Stimulated activated CD8-positive, alpha-beta memory T cell treated with anti-CD3 and anti-CD28 coated beads, Interleukin-4, amount 100 ng/mL, for 24 hours (primary cell): ENCODE measurements around the gene RNU11.
"Not testable (repeated sequence)": the region's sequence is repeated elsewhere in the genome, so short reads cannot be mapped to it uniquely, and the experiment has no call there.

Experiments
- DNase-seq: peaks from one replicate; pipeline ENCODE4 v3.0.0-alpha.2; 2020; ENCODE audit warnings: low read depth

The RNU11 gene

DNA sequence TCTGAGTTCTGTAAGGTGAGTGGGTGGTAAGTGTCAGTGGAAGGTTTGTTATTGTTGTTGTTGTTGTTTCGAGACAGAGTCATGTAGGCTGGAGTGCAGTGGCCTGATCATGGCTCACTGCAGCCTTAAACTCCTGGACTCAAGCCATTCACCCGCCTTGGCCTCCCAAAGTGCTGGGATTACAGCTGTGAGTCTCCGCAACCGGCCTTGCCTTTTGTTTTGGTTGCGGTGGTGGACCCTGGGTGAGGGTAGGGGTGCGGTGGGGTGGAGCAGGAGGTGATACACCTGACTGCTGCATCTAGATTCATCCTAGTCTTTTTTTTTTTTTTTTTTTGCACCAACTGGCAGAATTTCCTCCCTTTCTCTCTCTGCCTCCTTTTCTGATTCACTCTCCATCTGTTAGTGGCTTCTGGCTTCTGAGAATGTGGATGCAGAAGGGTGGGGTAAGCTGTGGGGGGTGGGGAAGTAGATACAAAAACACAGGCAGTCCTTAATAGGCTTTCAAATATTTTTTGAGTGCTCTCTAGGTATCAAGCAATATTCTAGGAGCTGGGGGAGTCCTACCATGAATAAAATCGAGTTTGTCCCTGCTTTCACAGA lies 15.6 kb downstream of the RNU11 start:
- no peak for DNase-seq

DNA sequence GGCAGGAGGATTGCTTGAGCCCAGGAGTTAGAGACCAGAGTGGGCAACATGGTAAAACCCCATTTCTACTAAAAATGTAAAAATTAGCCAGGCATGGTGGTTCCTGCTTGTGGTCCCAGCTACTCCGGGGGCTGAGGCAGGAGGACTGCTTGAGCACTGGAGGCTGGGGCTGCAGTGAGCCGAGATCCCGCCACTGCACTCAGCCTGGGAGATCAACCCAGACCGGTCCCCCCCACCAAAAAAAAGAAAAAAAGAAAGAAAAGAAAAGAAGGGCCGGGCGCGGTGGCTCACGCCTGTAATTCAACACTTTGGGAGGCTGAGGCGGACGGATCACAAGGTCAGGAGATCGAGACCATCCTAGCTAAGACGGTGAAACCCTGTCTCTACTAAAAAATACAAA lies 18.4 kb downstream of the RNU11 start:
- DNase-seq: no peak

DNA sequence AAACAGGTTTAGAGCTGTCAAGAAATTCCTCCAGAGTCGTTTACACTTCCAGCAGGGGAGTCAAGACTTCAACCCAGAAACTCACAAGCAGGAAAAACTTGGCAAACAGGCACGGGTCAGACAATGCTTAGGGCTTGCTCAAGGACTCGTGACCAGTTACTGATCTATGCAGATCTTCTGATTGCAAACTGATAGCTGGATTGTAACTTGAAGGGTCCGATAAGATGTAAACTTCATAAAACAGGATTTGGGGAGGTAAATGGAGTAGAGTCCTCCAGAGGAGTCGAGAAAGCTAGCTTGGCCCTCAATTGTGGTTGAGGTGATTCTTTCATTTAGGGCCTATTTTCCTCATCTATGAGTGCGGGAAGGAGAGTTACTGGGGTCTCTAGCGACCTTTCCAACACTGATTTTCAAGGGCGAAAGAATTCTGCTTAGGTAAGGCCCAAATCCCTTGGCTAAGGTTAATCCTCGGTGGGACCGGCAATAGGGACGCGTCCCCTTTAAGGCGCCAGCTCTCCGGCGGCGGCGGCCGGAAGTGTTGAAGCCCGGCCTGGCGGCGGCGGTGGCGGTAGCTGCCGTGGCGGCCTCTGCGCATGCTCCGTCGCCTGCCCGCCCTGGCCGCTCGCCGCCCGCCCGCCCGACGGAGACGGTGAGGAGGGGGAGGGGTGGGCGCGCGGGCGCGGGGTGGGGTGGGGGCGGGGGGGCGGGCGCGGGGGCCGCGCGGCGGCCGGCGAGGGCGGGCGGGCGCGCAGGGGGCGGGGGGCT lies 20.0 kb downstream of the RNU11 start, which contains the start of gene GMEB1:
Gene GMEB1 (plus strand): TSS at position 594 of the 765 bp plus-strand sequence. CDS start 14,829 bp downstream, outside the sequence.
- peak; percentile 79 for DNase-seq

DNA sequence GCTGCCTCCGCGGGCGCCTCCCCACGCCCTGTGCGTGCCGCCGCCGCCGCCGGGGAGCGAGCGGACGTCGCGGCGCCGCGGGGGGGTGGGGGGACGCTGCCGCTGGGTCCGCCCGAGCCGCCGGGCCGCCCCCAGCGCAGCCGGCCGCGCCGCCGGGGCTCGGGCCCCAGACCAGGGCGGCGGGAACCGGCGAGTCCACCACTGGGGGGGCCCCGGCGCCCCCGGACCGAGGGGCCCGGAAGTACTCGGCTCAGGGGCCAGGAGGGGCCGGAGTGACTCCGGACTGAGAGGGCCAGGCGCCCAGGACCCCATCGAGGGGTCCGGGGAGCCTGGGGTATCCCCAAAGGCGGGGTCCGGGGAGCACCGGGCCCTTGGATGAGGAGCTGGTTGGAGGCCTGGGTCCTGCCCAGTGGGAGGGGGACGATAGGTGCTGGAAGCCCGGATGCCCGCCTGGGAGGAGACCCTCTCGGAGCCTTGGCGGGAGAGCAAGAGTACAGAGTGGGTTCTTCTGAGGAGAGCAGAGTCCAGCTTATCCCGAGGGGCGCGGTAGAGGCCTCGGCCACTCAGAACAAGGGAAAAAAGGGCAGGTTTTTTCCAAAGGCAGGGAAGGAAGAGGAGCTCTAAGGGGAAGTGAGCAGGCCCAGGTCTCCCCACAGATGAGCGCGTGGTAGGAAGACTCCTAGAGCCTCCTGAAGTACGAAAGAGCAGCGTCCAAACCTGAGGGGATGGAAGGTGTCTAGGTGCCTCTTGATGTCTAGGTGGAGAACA lies 20.7 kb downstream of the RNU11 start:
- peak; percentile 63 for DNase-seq

DNA sequence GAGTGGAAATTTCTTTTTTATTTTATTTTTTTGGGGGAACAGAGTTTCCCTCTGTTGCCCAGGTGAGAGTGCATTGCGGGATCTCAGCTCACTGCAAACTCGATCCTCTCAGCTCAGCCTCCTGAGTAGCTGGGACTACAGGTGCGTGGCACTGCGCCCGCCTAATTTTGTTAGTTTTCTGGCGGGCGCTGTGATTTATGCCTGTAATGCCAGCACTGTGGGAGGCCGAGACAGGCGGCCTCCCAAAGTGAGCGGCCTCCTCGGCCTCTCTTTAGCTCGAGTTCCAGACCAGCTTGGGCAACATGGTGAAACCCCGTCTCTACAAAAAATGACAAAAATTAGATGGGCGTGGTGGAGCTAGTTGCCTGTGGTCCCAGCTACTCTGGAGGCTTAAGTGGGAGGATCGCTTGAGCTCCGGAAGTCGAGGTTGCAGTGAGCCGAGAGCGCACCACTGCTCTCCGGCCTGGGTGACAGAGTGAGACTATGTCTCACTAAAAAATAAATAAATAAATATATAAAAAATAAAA lies 22.9 kb downstream of the RNU11 start:
- DNase-seq: no peak

DNA sequence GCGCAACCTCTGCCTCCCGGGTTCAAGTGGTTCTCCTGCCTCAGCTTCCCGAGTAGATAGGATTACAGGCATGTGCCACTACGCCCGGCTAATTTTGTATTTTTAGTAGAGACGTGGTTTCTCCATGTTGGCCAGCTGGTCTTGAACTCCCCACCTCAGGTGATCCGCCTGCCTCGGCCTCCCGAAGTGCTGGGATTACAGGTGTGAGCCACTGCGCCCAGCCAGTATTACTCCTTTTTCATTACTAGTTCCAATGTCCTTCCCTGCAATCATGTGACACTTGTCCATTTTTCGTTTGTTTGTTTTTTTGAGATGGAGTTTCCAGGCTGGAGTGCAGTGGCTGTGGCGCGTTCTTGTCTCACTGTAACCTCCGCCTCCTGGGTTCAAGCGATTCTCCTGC lies 24.6 kb downstream of the RNU11 start:
- not testable (repeated sequence) for DNase-seq

DNA sequence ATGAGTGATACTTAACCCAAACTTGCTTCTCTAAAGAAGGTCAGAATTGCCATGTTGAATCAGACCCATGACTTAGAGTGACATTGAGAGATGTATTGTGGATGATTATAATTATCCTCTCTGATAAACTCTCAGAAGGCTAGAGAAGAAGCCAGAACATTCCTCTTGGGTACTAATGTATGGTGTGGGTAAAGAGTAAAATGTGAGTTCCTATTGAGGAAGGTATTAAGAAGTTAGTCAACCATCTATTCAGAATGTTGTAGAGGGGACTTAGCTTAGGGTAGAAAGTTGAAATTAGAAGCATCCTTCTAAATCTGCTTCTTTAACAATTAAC lies 27.5 kb downstream of the RNU11 start:
- no peak for DNase-seq

DNA sequence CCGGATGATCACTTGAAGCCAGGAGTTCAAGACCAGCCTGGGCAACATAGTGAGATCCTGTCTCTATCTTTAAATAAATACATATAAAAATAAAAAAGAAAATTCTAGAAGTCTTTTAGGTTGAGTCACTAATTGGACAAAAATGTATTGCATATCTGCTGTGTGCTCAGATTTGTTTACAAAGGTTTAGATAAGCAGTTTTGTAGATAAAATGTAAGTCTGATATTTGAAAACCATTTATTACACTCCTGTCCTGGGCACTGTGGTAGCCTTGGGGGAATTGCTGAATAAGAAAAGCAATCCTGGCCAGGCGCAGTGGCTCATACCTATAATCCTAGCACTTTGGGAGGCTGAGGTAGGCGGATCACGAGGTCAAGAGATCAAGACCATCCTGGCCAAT lies 31.8 kb downstream of the RNU11 start:
- no peak for DNase-seq

DNA sequence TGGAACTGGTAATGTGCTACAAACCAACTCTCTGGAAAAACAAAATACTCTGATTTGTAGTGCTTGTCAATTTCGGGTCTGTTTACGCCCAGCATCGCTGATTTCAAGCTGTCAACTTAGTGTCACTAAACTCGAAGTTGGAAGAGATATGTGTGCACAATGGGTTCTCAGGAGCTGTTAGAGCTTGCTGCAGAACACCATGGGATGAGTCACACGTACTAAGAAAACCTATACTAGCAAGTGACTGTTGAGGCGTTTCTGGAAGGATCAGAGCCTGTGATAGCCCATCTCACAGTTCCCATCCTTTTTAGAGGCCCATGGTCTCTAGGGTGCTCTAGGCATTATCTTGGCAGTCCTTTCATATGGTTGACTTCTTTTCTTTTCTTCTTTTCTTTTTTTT lies 34.4 kb downstream of the RNU11 start:
- DNase-seq: no peak

DNA sequence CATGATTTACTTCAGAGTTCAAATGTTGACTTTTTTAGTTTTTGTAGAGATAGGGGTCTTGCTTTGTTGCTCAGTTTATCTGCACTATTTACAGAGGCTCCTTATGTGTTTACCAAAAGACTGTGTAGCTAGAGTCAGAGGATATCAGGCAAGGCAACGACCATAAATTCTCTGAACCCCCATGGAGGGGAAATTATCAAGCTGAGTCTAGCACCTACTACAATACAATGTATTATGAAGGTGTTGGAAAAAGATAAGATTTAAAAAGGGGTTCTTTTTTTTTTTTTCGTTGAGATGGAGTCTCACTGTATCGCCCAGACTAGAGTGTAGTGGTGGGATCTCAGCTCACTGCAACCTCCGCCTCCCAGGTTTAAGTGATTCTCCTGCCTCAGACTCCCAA lies 36.5 kb downstream of the RNU11 start:
- DNase-seq: no peak

DNA sequence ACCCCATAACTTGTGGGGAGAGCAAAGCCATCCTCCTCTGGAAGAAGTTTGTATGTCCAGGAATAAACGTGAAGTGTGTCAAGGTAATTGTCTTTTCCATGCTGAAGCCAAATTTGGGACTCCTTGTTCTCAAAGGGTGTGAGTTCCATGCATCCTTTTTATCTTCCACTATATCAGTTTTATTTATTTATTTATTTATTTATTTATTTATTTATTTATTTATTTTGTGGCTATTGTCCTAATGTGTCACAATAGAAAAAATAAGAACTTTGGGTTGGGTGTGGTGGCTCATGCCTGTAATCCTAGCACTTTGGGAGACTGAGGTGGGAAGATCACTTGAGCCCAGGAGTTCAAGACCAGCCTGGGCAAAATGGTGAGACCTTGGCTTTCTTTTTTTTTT lies 43.2 kb downstream of the RNU11 start:
- DNase-seq: not testable (repeated sequence)
